Activated CD4-positive, alpha-beta T cell treated with anti-CD3 and anti-CD28 coated beads for 24 hours (primary cell): ENCODE data around the gene OR11L1.

ENCODE experiments used
- DNase-seq, 2 donors: peaks; one replicate each; pipeline ENCODE4 v3.0.0-alpha.2; 2020; ENCODE audit warnings: low read depth in 2 of 2

The OR11L1 gene

GRCh38 chr1:247812637-247813036 is 29.1 kb downstream of the OR11L1 start:
- DNase-seq: no peak

DNA sequence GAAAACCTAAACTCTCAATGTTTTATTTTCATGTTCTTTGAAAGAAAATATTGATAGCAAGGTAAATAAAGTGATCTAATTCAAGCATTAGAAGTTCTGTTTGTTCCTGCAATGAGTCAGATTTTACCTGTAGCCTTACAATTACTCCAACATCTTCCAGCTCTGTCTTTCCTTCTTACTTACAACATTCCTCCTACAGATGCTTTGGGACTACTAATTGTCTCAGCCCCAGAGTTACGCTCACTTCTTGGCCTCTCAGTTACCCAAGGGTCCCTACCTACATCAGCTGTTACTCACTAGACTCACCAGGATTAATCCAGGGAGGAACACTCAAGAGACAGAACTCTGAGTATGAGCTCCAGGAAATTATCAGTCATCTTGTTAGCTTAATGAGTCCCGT is 44.2 kb downstream of the OR11L1 start:
- no peak for DNase-seq
